HepG2 (cell line): ENCODE results near the gene C17orf75. TPM values are rescaled to one million over a fixed set of nuclear protein-coding genes. Genes with fewer than 3 reads are reported as not detected.
A peak's percentile ranks its signal among the peaks of the same experiment; 100 is the strongest.

ENCODE experiments used
- ARNT ChIP-seq: fragments of 450-650 bp; IDR thresholded peaks from 2 replicates; pipeline ENCODE4 v1.6.1; 2017
- POLR2G ChIP-seq: fragments of 200-400 bp; formaldehyde crosslinking; IDR thresholded peaks from 2 replicates; pipeline ENCODE4 v1.6.1; 2018; ENCODE audit warnings: mild to moderate bottlenecking, low read depth, low read length, moderate library complexity
- RFX1 ChIP-seq: fragments of 450-650 bp; IDR thresholded peaks from 2 replicates; pipeline ENCODE4 v1.6.1; 2017
- RFX5 ChIP-seq: IDR thresholded peaks from 2 replicates; pipeline ENCODE4 v1.6.1; 2011; ENCODE audit warnings: low read depth, low read length, improper control_type of control experiment
- SMC3 ChIP-seq: IDR thresholded peaks from 2 replicates; pipeline ENCODE4 v1.6.1; 2011; ENCODE audit warnings: low read length, improper control_type of control experiment
- THYN1 ChIP-seq: sonication (generic); formaldehyde crosslinking; IDR thresholded peaks from 2 replicates; pipeline ENCODE4 v1.8.1; 2023; ENCODE audit warnings: low read depth, mild to moderate bottlenecking, moderate library complexity, missing genetic modification reagents, borderline replicate concordance
- YEATS4 ChIP-seq: sonication (generic); formaldehyde crosslinking; IDR thresholded peaks from 2 replicates; pipeline ENCODE4 v1.4.0; 2020; ENCODE audit warnings: missing genetic modification reagents, borderline replicate concordance
- ZNF10 ChIP-seq: sonication (generic); formaldehyde crosslinking; IDR thresholded peaks from 2 replicates; pipeline ENCODE4 v1.4.0; 2020; ENCODE audit warnings: mild to moderate bottlenecking, low read depth, missing genetic modification reagents, borderline replicate concordance
- ZNF207 ChIP-seq: fragments of 450-650 bp; IDR thresholded peaks from 2 replicates; pipeline ENCODE4 v1.6.1; 2016; ENCODE audit warnings: antibody characterized with exemption, borderline replicate concordance
- ZNF264 ChIP-seq: sonication (generic); formaldehyde crosslinking; IDR thresholded peaks from 2 replicates; pipeline ENCODE4 v1.4.0; 2020; ENCODE audit warnings: missing genetic modification reagents
- ZNF282 ChIP-seq: fragments of 450-650 bp; IDR thresholded peaks from 2 replicates; pipeline ENCODE4 v1.6.1; 2018; ENCODE audit not compliant: partially characterized antibody
- ZNF383 ChIP-seq: sonication (generic); formaldehyde crosslinking; IDR thresholded peaks from 2 replicates; pipeline ENCODE4 v1.4.0; 2020; ENCODE audit warnings: missing genetic modification reagents, mild to moderate bottlenecking, borderline replicate concordance
- ZNF605 ChIP-seq: sonication (generic); formaldehyde crosslinking; IDR thresholded peaks from 2 replicates; pipeline ENCODE4 v1.8.0; 2022; ENCODE audit warnings: mild to moderate bottlenecking, missing genetic modification reagents
- ZNF724P ChIP-seq: sonication (generic); formaldehyde crosslinking; IDR thresholded peaks from 2 replicates; pipeline ENCODE4 v1.8.0; 2022; ENCODE audit warnings: missing genetic modification reagents, borderline replicate concordance
- ZNF768 ChIP-seq: sonication (generic); formaldehyde crosslinking; IDR thresholded peaks from 2 replicates; pipeline ENCODE4 v1.4.0; 2020; ENCODE audit warnings: missing genetic modification reagents
- ZNF816 ChIP-seq: sonication (generic); formaldehyde crosslinking; IDR thresholded peaks from 2 replicates; pipeline ENCODE4 v1.8.0; 2022; ENCODE audit warnings: missing genetic modification reagents, mild to moderate bottlenecking, borderline replicate concordance
- ZSCAN29 ChIP-seq: sonication (generic); formaldehyde crosslinking; conservative IDR thresholded peaks from 2 replicates; pipeline ENCODE4 v1.4.0; 2020; ENCODE audit warnings: mild to moderate bottlenecking, missing genetic modification reagents
- ZXDC ChIP-seq: sonication (generic); formaldehyde crosslinking; IDR thresholded peaks from 2 replicates; pipeline ENCODE4 v1.5.0; 2020; ENCODE audit warnings: mild to moderate bottlenecking, missing genetic modification reagents
- polyA plus RNA-seq, 8 experiments: library from polyadenylated mRNA; depleted of rRNA in 3 of 8; stranded (reverse) in 7 of 8; unstranded in 1 of 8; fragments of >200 nt; fragmentation: Illumina TruSeq in 4 of 8; extraction: Trizol in 4 of 8; gene quantifications; 2 replicates each; pipeline versions ENCODE4 v1.2.1 to v1.2.3, GENCODE V29; 2011 to 2016; ENCODE audit warnings: low read depth in 4 of 8, missing spikeins in 1 of 8, mixed read lengths in 1 of 8; ENCODE audit not compliant: insufficient read depth in 1 of 8
- total RNA-seq, 5 experiments: library from RNA; depleted of rRNA; stranded (reverse); fragments of >200 nt; fragmentation: Illumina TruSeq; extraction: Trizol; gene quantifications; 2 replicates each; pipeline ENCODE4 v1.2.3, GENCODE V29; 2016; ENCODE audit warnings: low read depth in 1 of 5
- TF ChIP-seq, protein P1 (sequence below): sonication (generic); formaldehyde crosslinking; IDR thresholded peaks from 2 replicates; pipeline ENCODE4 v1.4.0; 2020; ENCODE audit warnings: missing genetic modification reagents, borderline replicate concordance
- TF ChIP-seq, protein P2 (sequence below): conservative IDR thresholded peaks from 2 replicates; pipeline ENCODE4 v1.6.1; 2018; ENCODE audit warnings: missing genetic modification reagents
- TF ChIP-seq, protein P3 (sequence below): sonication (generic); formaldehyde crosslinking; conservative IDR thresholded peaks from 2 replicates; pipeline ENCODE4 v1.8.0; 2022; ENCODE audit warnings: mild to moderate bottlenecking, moderate library complexity, missing genetic modification reagents

C17orf75 gene
- total and polyA plus RNA-seq, 2 of the 13 experiments (the other 11 are each of a cell fraction or from before 2014, with no cell fraction given), result 16.2 to 33.0 TPM

DNA sequence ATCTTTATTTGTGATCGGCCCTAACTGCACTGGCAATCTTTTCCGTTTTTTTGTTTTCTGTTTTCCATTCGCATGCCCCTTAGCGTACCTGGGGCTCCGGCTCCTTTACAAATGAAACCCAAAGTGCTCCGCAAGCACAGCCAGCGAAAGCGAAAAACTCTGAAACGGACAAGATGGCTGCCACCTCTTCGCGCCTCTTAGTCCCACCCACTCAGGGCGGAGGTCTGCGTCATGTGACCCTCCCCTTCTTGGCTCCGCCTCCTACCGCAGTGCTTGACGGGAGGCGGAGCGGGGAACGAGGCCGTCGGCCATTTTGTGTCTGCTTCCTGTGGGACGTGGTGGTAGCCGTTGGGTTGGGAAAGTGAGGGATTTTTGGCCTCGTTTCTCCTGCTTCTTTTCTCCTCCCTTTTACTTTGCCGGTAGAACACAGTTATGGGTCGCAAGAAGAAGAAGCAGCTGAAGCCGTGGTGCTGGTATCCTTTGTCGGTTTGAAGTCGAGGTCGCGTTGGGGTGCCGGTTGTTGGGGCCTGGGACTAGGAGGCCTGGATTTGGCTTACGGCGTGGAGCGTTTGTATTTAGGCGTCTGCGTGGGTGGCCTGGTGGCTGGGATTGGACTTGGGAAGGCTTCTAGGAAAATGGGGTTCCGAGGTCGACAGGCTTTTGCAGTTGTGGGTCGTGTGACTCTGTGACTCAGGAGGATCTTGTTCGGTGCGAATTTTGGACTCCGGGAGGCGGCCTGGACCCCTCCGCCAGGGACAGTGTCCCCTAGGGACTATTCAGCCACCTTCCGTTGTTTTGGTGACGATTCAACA lies 8.1 kb upstream of the C17orf75 start, which contains the start of gene ZNF207 (continued):
- TF ChIP-seq, protein P1, sequence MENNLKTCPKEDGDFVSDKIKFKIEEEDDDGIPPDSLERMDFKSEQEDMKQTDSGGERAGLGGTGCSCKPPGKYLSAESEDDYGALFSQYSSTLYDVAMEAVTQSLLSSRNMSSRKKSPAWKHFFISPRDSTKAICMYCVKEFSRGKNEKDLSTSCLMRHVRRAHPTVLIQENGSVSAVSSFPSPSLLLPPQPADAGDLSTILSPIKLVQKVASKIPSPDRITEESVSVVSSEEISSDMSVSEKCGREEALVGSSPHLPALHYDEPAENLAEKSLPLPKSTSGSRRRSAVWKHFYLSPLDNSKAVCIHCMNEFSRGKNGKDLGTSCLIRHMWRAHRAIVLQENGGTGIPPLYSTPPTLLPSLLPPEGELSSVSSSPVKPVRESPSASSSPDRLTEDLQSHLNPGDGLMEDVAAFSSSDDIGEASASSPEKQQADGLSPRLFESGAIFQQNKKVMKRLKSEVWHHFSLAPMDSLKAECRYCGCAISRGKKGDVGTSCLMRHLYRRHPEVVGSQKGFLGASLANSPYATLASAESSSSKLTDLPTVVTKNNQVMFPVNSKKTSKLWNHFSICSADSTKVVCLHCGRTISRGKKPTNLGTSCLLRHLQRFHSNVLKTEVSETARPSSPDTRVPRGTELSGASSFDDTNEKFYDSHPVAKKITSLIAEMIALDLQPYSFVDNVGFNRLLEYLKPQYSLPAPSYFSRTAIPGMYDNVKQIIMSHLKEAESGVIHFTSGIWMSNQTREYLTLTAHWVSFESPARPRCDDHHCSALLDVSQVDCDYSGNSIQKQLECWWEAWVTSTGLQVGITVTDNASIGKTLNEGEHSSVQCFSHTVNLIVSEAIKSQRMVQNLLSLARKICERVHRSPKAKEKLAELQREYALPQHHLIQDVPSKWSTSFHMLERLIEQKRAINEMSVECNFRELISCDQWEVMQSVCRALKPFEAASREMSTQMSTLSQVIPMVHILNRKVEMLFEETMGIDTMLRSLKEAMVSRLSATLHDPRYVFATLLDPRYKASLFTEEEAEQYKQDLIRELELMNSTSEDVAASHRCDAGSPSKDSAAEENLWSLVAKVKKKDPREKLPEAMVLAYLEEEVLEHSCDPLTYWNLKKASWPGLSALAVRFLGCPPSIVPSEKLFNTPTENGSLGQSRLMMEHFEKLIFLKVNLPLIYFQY (CRISPR knock-in tag), result no peak
- TF ChIP-seq ZXDC (CRISPR knock-in tag) (no peak), THYN1 (CRISPR knock-in tag) (no peak), ZNF264 (CRISPR knock-in tag) (peak; percentile 49; the same call in 1 of the 2 replicates), ARNT (no peak), RFX1 (no peak), ZNF605 (CRISPR knock-in tag) (peak; percentile 82), ZNF768 (CRISPR knock-in tag) (no peak), ZNF282 (no peak), ZNF816 (CRISPR knock-in tag) (no peak), ZNF10 (CRISPR knock-in tag) (no peak), SMC3 (no peak), ZSCAN29 (CRISPR knock-in tag) (no peak), RFX5 (0 out of 2 replicates have a peak, but pooled peaks have one; percentile 15), ZNF207 (no peak), YEATS4 (CRISPR knock-in tag) (peak; percentile 95), ZNF383 (CRISPR knock-in tag) (no peak; the same call in 1 of the 2 replicates), ZNF724P (CRISPR knock-in tag) (no peak), POLR2G (peak; percentile 95)
- TF ChIP-seq, protein P2, sequence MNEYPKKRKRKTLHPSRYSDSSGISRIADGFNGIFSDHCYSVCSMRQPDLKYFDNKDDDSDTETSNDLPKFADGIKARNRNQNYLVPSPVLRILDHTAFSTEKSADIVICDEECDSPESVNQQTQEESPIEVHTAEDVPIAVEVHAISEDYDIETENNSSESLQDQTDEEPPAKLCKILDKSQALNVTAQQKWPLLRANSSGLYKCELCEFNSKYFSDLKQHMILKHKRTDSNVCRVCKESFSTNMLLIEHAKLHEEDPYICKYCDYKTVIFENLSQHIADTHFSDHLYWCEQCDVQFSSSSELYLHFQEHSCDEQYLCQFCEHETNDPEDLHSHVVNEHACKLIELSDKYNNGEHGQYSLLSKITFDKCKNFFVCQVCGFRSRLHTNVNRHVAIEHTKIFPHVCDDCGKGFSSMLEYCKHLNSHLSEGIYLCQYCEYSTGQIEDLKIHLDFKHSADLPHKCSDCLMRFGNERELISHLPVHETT (CRISPR knock-in tag), result no peak
- TF ChIP-seq, protein P3, sequence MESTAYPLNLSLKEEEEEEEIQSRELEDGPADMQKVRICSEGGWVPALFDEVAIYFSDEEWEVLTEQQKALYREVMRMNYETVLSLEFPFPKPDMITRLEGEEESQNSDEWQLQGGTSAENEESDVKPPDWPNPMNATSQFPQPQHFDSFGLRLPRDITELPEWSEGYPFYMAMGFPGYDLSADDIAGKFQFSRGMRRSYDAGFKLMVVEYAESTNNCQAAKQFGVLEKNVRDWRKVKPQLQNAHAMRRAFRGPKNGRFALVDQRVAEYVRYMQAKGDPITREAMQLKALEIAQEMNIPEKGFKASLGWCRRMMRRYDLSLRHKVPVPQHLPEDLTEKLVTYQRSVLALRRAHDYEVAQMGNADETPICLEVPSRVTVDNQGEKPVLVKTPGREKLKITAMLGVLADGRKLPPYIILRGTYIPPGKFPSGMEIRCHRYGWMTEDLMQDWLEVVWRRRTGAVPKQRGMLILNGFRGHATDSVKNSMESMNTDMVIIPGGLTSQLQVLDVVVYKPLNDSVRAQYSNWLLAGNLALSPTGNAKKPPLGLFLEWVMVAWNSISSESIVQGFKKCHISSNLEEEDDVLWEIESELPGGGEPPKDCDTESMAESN (CRISPR knock-in tag), result peak; percentile 67; the same call in 1 of the 2 replicates
